HCT116 (cell line): Measurements from ENCODE around the gene NRIP3. TPM values are rescaled to one million over a fixed set of nuclear protein-coding genes. Genes with fewer than 3 reads are reported as not detected.

ENCODE experiments used
- ATAC-seq: fragments of 200-7000 bp; cut with Tn5 transposase; 2 replicates; pipeline ENCODE4 v1.9.1; 2020; ENCODE audit warnings: mild to moderate bottlenecking, moderate library complexity
- BruUV-seq: library from RNA; stranded (reverse); fragments of 400-500 nt; replicated peaks from 2 replicates; lab custom pipeline; 2021; lab: Mats Ljungman, UMichigan
- CTCF ChIA-PET: fragments of 300-600 bp; sonication (Branson Sonifier 250); formaldehyde crosslinking; loops from one replicate; lab custom pipeline; 2021; ENCODE audit warnings: antibody characterized with exemption; lab: Charles Lee
- POLR2A ChIA-PET: fragments of 300-600, 350-600 bp; sonication (Branson Sonifier 250); formaldehyde crosslinking; loops from one replicate; lab custom pipeline; 2021; ENCODE audit warnings: antibody characterized with exemption; lab: Charles Lee
- RAD21 ChIA-PET, 2 experiments: fragments of 300-600 bp; sonication (Branson Sonifier 250); formaldehyde crosslinking; loops; one replicate each; lab custom pipeline; 2023; ENCODE audit warnings: low total read pairs in 2 of 2; ENCODE audit not compliant: uncharacterized antibody in 2 of 2, unreplicated experiment in 2 of 2, low non-redundant PET in 1 of 2; lab: Charles Lee
- DNase-seq: peaks from one replicate; pipeline ENCODE4 v3.0.0-alpha.2; 2010; ENCODE audit warnings: low read depth, low spot score
- H2AFZ ChIP-seq: fragments of 200-600 bp; shearing (Covaris generic), sonication (generic); 2 replicates; pipeline ENCODE4 v1.6.1; 2017; ENCODE audit warnings: low read depth, mixed run types, mixed read lengths, antibody characterized with exemption, low read length; ENCODE audit not compliant: poor library complexity, severe bottlenecking
- H3K27ac ChIP-seq: 2 replicates; pipeline ENCODE4 v1.5.1; 2012; ENCODE audit warnings: low read depth, low read length
- H3K27me3 ChIP-seq: fragments of 200-600 bp; sonication (generic); 2 replicates; pipeline ENCODE4 v1.6.1; 2016; ENCODE audit warnings: mixed run types, low read length, mixed read lengths; ENCODE audit not compliant: insufficient read depth
- H3K36me3 ChIP-seq, 2 experiments: fragments of 200-500 bp in 1 of 2; fragments of 200-600 bp in 1 of 2; sonication (Bioruptor generic) in 1 of 2; sonication (generic) in 1 of 2; 2 replicates each; pipeline versions ENCODE4 v1.5.1 to v1.6.1; 2014 to 2016; ENCODE audit warnings: low read length in 2 of 2, inconsistent platforms in 1 of 2, mixed read lengths in 1 of 2, mixed run types in 1 of 2; ENCODE audit not compliant: insufficient read depth in 2 of 2, control insufficient read depth in 1 of 2
- H3K4me1 ChIP-seq, 2 experiments: fragments of 200-600 bp in 1 of 2; sonication (generic) in 1 of 2; 2 replicates each; pipeline versions ENCODE4 v1.5.1 to v1.6.1; 2012 to 2017; ENCODE audit warnings: low read length in 2 of 2, inconsistent platforms in 1 of 2, mild to moderate bottlenecking in 1 of 2, mixed read lengths in 1 of 2, mixed run types in 1 of 2, moderate library complexity in 1 of 2; ENCODE audit not compliant: insufficient read depth in 2 of 2, control insufficient read depth in 1 of 2
- H3K4me2 ChIP-seq: fragments of 200-600 bp; sonication (generic); 2 replicates; pipeline ENCODE4 v1.6.1; 2017; ENCODE audit warnings: mixed run types, low read length, mixed read lengths
- H3K4me3 ChIP-seq, 2 experiments: fragments of 200-600 bp in 1 of 2; sonication (generic) in 1 of 2; replicated peaks in 1 of 2; 2 replicates each; pipeline ENCODE4 v1.5.1; 2011 to 2016; ENCODE audit warnings: low read length in 2 of 2, control low read depth in 1 of 2, low read depth in 1 of 2, mild to moderate bottlenecking in 1 of 2, mixed read lengths in 1 of 2, mixed run types in 1 of 2
- H3K79me2 ChIP-seq: fragments of 200-600 bp; sonication (generic); 2 replicates; pipeline ENCODE4 v1.6.1; 2017; ENCODE audit warnings: mild to moderate bottlenecking, mixed run types, low read length, moderate library complexity, mixed read lengths; ENCODE audit not compliant: insufficient read depth
- H3K9ac ChIP-seq: fragments of 200-600 bp; sonication (generic); 2 replicates; pipeline ENCODE4 v1.6.1; 2016; ENCODE audit warnings: low read length, mixed read lengths
- H3K9me2 ChIP-seq: fragments of 200-600 bp; sonication (generic), shearing (Covaris generic); 2 replicates; pipeline ENCODE4 v1.6.1; 2017; ENCODE audit warnings: mixed run types, mild to moderate bottlenecking, moderate library complexity; ENCODE audit not compliant: insufficient read depth
- H3K9me3 ChIP-seq, 2 experiments: fragments of 200-500 bp in 1 of 2; fragments of 200-600 bp in 1 of 2; sonication (Bioruptor generic) in 1 of 2; sonication (generic) in 1 of 2; 2 replicates each; pipeline ENCODE4 v1.6.1; 2014 to 2017; ENCODE audit warnings: low read length in 2 of 2, mixed read lengths in 2 of 2, inconsistent platforms in 1 of 2, low read depth in 1 of 2, mild to moderate bottlenecking in 1 of 2, mixed run types in 1 of 2, moderate library complexity in 1 of 2; ENCODE audit not compliant: control insufficient read depth in 1 of 2, insufficient read depth in 1 of 2
- H4K20me1 ChIP-seq: fragments of 200-600 bp; sonication (generic), shearing (Covaris generic); 2 replicates; pipeline ENCODE4 v1.6.1; 2017; ENCODE audit warnings: mixed run types, mild to moderate bottlenecking, moderate library complexity; ENCODE audit not compliant: insufficient read depth
- ELF1 ChIP-seq: IDR thresholded peaks from 2 replicates; pipeline ENCODE4 v1.6.1; 2012; ENCODE audit warnings: low read depth, borderline replicate concordance
- REST ChIP-seq: IDR thresholded peaks from 2 replicates; pipeline ENCODE4 v1.6.1; 2012; ENCODE audit warnings: low read depth
- ZBTB33 ChIP-seq: IDR thresholded peaks from 2 replicates; pipeline ENCODE4 v1.6.1; 2011; ENCODE audit warnings: mild to moderate bottlenecking, low read length, moderate library complexity; ENCODE audit not compliant: insufficient replicate concordance; ENCODE audit errors: extremely low read depth
- intact Hi-C: fragments of 100-400 bp; cut with micrococcal nuclease; formaldehyde crosslinking; loops from 2 replicates; pipeline ENCODE4 v1.10.0; 2022
- total RNA-seq: library from RNA; stranded (reverse); gene quantifications from one replicate; pipeline ENCODE4 v1.2.1, GENCODE V29; 2021; ENCODE audit not compliant: unreplicated experiment

Gene NRIP3
- total RNA-seq, 1 experiment from 2014 or later, result 0.15 TPM

GRCh38 chr11:9004183-9004926, 554 bp upstream of the NRIP3 start:
- Histone ChIP-seq H3K79me2 (no peaks in the 10 kb centered on the region), H3K27me3 (no peaks in the 10 kb centered on the region), H3K27ac (no peak overlapping the region), H3K9me2 (no peaks in the 10 kb centered on the region), H3K4me2 (no peak overlapping the region), H3K9ac (no peak overlapping the region), H2AFZ (no peak overlapping the region), H4K20me1 (no peaks in the 10 kb centered on the region), H3K36me3 (no peaks in the 10 kb centered on the region), H3K4me1 (peaks cover 0 to 5% of the 10 kb centered on the region in 2 experiments; a peak in 1 of 4 replicates), H3K4me3 (no peak overlapping the region), H3K9me3 (no peaks in the 10 kb centered on the region)
- TF ChIP-seq REST (no peak), ELF1 (no peak), ZBTB33 (no peak)
- DNase-seq (no peak), ATAC-seq (no peak)
- intact Hi-C loops, result no loop called here
- CTCF ChIA-PET, result no interaction called here
- BruUV-seq, result no TSS peak
- RAD21 ChIA-PET, result no interaction called here
- POLR2A ChIA-PET, result no interaction called here
